ENCODE data around the gene FUT7.
"Not testable (repeated sequence)": the region's sequence is repeated elsewhere in the genome, so short reads cannot be mapped to it uniquely, and the experiment has no call there.

FUT7 gene

GRCh38 chr9:137065336-137065967 lies 33.6 kb upstream of the FUT7 start:
- no peak for DNase-seq (ENCODE audit: low read depth)
- no peak for TF ChIP-seq CTCF (conservative IDR thresholded peaks at IDR 0.05; ENCODE audit: low read depth, low read length)
- H3K4me3 ChIP-seq (ENCODE audit: low read depth, low read length): no peak overlapping the region

- TF ChIP-seq CTCF (conservative IDR thresholded peaks at IDR 0.05; ENCODE audit: low read depth, low read length): no peak
- DNase-seq (ENCODE audit: low read depth): no peak
- H3K4me3 ChIP-seq (ENCODE audit: low read depth, low read length): no peak overlapping the region
These were observed 32.9 kb upstream of the FUT7 start for GRCh38 chr9:137064880-137065164.

GRCh38 chr9:137064027-137064879 lies 32.4 kb upstream of the FUT7 start:
- peak; percentile 43 for DNase-seq (ENCODE audit: low read depth)
- TF ChIP-seq CTCF (conservative IDR thresholded peaks at IDR 0.05; ENCODE audit: low read depth, low read length): peak; percentile 87
- H3K4me3 ChIP-seq (ENCODE audit: low read depth, low read length): no peak overlapping the region

- TF ChIP-seq CTCF (conservative IDR thresholded peaks at IDR 0.05; ENCODE audit: low read depth, low read length): no peak
- DNase-seq (ENCODE audit: low read depth): no peak
- no peak overlapping the region for H3K4me3 ChIP-seq (ENCODE audit: low read depth, low read length)
These were observed 31.6 kb upstream of the FUT7 start for GRCh38 chr9:137063311-137064026.

- DNase-seq (ENCODE audit: low read depth); H3K4me3 ChIP-seq (ENCODE audit: low read depth, low read length): not testable (repeated sequence)
These were observed 30.9 kb upstream of the FUT7 start for GRCh38 chr9:137062798-137063197.

- DNase-seq (ENCODE audit: low read depth): no peak
- no peak overlapping the region for H3K4me3 ChIP-seq (ENCODE audit: low read depth, low read length)
- no peak for TF ChIP-seq CTCF (conservative IDR thresholded peaks at IDR 0.05; ENCODE audit: low read depth, low read length)
These were observed 30.5 kb upstream of the FUT7 start for GRCh38 chr9:137062384-137062783.

GRCh38 chr9:137058521-137059234 lies 26.8 kb upstream of the FUT7 start:
- H3K4me3 ChIP-seq (ENCODE audit: low read depth, low read length): no peak overlapping the region
- DNase-seq (ENCODE audit: low read depth): no peak
- TF ChIP-seq CTCF (conservative IDR thresholded peaks at IDR 0.05; ENCODE audit: low read depth, low read length): no peak

Data from choroid plexus epithelial cell (primary cell).